Measurements from ENCODE around the gene SETD5.

SETD5 gene

GRCh38 chr3:9416139-9416780 is 18.8 kb downstream of the SETD5 start:
- in situ Hi-C loops (cut with MboI; ENCODE audit: low sequenced_read_pairs, unreplicated experiment) = no loop called here
- DNase-seq (ENCODE audit: low spot score) = no peak
- no peak for TF ChIP-seq CTCF (IDR thresholded peaks at IDR 0.05; ENCODE audit: borderline replicate concordance, control extremely low read depth, extremely low read depth, insufficient read depth, missing control alignments)

- TF ChIP-seq CTCF (IDR thresholded peaks at IDR 0.05; ENCODE audit: borderline replicate concordance, control extremely low read depth, extremely low read depth, insufficient read depth, missing control alignments) = no peak
- in situ Hi-C loops (cut with MboI; ENCODE audit: low sequenced_read_pairs, unreplicated experiment) = no loop called here
- DNase-seq (ENCODE audit: low spot score) = no peak
Measured at GRCh38 chr3:9420850-9421549, 23.6 kb downstream of the SETD5 start.

- in situ Hi-C loops (cut with MboI; ENCODE audit: low sequenced_read_pairs, unreplicated experiment) = no loop called here
- TF ChIP-seq CTCF (IDR thresholded peaks at IDR 0.05; ENCODE audit: borderline replicate concordance, control extremely low read depth, extremely low read depth, insufficient read depth, missing control alignments) = peak; percentile 11
- no peak for DNase-seq (ENCODE audit: low spot score)
Measured at GRCh38 chr3:9422712-9423424, 25.5 kb downstream of the SETD5 start.

- TF ChIP-seq CTCF (IDR thresholded peaks at IDR 0.05; ENCODE audit: borderline replicate concordance, control extremely low read depth, extremely low read depth, insufficient read depth, missing control alignments) = no peak
- DNase-seq (ENCODE audit: low spot score) = no peak
- in situ Hi-C loops (cut with MboI; ENCODE audit: low sequenced_read_pairs, unreplicated experiment) = no loop called here
Measured at GRCh38 chr3:9428411-9428810, 31.0 kb downstream of the SETD5 start.

GRCh38 chr3:9430733-9431132 is 33.3 kb downstream of the SETD5 start:
- no peak for TF ChIP-seq CTCF (IDR thresholded peaks at IDR 0.05; ENCODE audit: borderline replicate concordance, control extremely low read depth, extremely low read depth, insufficient read depth, missing control alignments)
- in situ Hi-C loops (cut with MboI; ENCODE audit: low sequenced_read_pairs, unreplicated experiment) = no loop called here
- DNase-seq (ENCODE audit: low spot score) = no peak

GRCh38 chr3:9433627-9434521 is 36.5 kb downstream of the SETD5 start:
- TF ChIP-seq CTCF (IDR thresholded peaks at IDR 0.05; ENCODE audit: borderline replicate concordance, control extremely low read depth, extremely low read depth, insufficient read depth, missing control alignments) = no peak
- DNase-seq (ENCODE audit: low spot score) = no peak
- in situ Hi-C loops (cut with MboI; ENCODE audit: low sequenced_read_pairs, unreplicated experiment) = no loop called here

Data from GM13976 (cell line).